Measurements from ENCODE around the gene TRIM17.

The TRIM17 gene

DNA sequence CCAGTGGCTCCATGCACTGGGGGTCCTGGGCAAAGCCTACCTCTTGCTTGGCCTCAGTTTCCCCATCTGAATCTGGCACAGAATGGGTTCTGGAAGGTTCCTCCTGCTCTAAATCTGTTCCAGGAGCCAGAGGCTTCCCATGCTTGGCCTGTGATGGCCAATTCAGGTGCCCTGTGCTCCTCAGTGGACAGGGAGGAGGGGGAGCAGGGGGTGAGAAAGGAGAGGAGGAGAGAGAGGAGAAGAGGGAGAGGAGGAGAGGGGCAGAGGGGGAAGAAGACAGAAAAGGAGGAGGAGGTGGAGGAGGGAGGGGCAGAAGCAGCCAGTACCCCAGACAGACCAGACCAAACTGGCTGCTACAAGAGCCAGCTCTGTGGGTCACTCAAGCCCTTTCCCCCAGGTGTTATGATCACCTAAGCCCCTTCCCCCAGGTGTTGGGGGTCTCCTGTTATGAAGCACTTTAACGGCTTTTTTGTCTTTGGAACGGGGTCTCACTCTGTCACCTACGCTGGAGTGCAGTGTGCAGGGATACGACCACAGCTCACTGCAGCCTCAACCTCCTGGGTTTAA is 53.7 kb downstream of the TRIM17 start:
- TF ChIP-seq, protein P1, sequence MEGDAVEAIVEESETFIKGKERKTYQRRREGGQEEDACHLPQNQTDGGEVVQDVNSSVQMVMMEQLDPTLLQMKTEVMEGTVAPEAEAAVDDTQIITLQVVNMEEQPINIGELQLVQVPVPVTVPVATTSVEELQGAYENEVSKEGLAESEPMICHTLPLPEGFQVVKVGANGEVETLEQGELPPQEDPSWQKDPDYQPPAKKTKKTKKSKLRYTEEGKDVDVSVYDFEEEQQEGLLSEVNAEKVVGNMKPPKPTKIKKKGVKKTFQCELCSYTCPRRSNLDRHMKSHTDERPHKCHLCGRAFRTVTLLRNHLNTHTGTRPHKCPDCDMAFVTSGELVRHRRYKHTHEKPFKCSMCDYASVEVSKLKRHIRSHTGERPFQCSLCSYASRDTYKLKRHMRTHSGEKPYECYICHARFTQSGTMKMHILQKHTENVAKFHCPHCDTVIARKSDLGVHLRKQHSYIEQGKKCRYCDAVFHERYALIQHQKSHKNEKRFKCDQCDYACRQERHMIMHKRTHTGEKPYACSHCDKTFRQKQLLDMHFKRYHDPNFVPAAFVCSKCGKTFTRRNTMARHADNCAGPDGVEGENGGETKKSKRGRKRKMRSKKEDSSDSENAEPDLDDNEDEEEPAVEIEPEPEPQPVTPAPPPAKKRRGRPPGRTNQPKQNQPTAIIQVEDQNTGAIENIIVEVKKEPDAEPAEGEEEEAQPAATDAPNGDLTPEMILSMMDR (IDR thresholded peaks at IDR 0.05; ENCODE audit: borderline replicate concordance, extremely low read depth, low read length, poor library complexity, severe bottlenecking): no peak
- no peak for TF ChIP-seq EZH2 (IDR thresholded peaks at IDR 0.05; ENCODE audit: borderline replicate concordance, low read depth, low read length, severe bottlenecking)
- no peaks in the 10 kb centered on the region for H3K27me3 ChIP-seq (ENCODE audit: insufficient read depth, low read length, poor library complexity)

GRCh38 chr1:228362141-228362883 is 54.3 kb downstream of the TRIM17 start:
- Histone ChIP-seq H3K4me2 (ENCODE audit: insufficient read depth, low read length) (no peak overlapping the region), H2AFZ (ENCODE audit: low read depth, low read length) (no peak overlapping the region), H3K9me3 (ENCODE audit: insufficient read depth, low read length, severe bottlenecking) (no peaks in the 10 kb centered on the region), H3K27me3 (ENCODE audit: insufficient read depth, low read length, poor library complexity) (no peaks in the 10 kb centered on the region), H3K4me3 (ENCODE audit: low read depth in 1 of 2, low read length in 2 of 2) (no peak overlapping the region), H3K36me3 (ENCODE audit: insufficient read depth, low read length) (no peaks in the 10 kb centered on the region), H3K9ac (ENCODE audit: low read depth, low read length) (no peak overlapping the region), H3K27ac (ENCODE audit: low read length) (no peak overlapping the region), H3K79me2 (ENCODE audit: insufficient read depth, low read length) (no peaks in the 10 kb centered on the region), H3K4me1 (ENCODE audit: insufficient read depth, low read length) (no peaks in the 10 kb centered on the region), H4K20me1 (ENCODE audit: insufficient read depth, low read length) (no peaks in the 10 kb centered on the region; the same call in 1 of the 2 replicates)
- TF ChIP-seq, protein P1 (IDR thresholded peaks at IDR 0.05; ENCODE audit: borderline replicate concordance, extremely low read depth, low read length, poor library complexity, severe bottlenecking): no peak
- no peak for TF ChIP-seq EZH2 (IDR thresholded peaks at IDR 0.05; ENCODE audit: borderline replicate concordance, low read depth, low read length, severe bottlenecking)
- ATAC-seq (ENCODE audit: insufficient read depth, low read depth) (0 out of 3 replicates have a peak, but pooled peaks have one; percentile 20), DNase-seq (no peak)

More for the DNA sequence above, 53.7 kb downstream of the TRIM17 start:
- no peak for DNase-seq
- no peaks in the 10 kb centered on the region for H3K79me2 ChIP-seq (ENCODE audit: insufficient read depth, low read length)
- no peak for ATAC-seq (ENCODE audit: insufficient read depth, low read depth)
- no peaks in the 10 kb centered on the region for H3K36me3 ChIP-seq (ENCODE audit: insufficient read depth, low read length)
- no peaks in the 10 kb centered on the region for H4K20me1 ChIP-seq (ENCODE audit: insufficient read depth, low read length)
- no peaks in the 10 kb centered on the region for H3K9me3 ChIP-seq (ENCODE audit: insufficient read depth, low read length, severe bottlenecking)
- no peak overlapping the region for H2AFZ ChIP-seq (ENCODE audit: low read depth, low read length)
- H3K4me1 ChIP-seq (ENCODE audit: insufficient read depth, low read length): no peaks in the 10 kb centered on the region
- H3K4me2 ChIP-seq (ENCODE audit: insufficient read depth, low read length): no peak overlapping the region
- no peak overlapping the region for H3K27ac ChIP-seq (ENCODE audit: low read length)
- H3K4me3 ChIP-seq (ENCODE audit: low read depth in 1 of 2, low read length in 2 of 2): no peak overlapping the region
- H3K9ac ChIP-seq (ENCODE audit: low read depth, low read length): no peak overlapping the region

DNA sequence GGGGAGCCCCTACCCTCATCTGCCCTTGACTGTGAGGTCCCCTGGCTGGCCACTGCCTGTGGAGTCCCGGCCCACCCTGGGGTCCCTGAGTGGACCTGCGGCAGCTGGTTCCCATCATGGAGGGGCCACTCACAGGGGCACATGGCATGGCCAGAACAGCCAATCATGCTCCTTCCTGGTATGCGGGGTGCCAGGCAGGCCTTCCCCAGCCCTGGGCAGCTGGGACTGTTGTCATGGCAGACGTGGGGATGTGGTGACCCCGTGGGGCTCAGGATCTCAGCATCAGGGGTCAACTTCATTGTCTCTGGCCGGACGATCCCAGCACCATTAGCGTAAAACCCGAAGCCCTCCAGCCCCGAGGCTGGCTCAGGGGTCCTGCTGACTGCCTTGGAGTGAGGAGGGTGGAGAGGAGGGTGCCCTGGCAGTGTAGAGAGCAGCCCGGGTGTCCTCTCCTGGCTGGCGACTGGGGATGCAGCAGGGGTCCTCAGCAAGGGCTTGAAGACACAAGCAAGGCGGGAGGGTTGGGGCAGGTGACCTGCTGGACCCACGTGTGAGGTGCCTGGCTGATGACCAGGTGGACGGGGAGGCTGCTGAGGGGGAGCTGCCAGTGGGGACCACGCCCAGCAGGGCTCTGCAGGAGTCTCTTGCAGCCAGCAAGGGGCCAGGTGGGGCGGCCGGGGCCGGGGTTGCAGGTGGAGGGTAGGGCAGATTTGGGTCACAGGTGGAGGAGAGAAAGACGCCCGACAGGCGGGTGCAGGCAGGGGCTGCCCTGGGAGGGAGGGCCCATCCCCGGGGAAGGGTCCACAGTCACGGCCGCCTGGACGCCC is 55.1 kb downstream of the TRIM17 start:
- no peak for ATAC-seq (ENCODE audit: insufficient read depth, low read depth)
- H3K27ac ChIP-seq (ENCODE audit: low read length): no peak overlapping the region
- H2AFZ ChIP-seq (ENCODE audit: low read depth, low read length): no peak overlapping the region

More for the DNA sequence above, 55.1 kb downstream of the TRIM17 start:
- no peak overlapping the region for H3K4me2 ChIP-seq (ENCODE audit: insufficient read depth, low read length)
- TF ChIP-seq, protein P1 (IDR thresholded peaks at IDR 0.05; ENCODE audit: borderline replicate concordance, extremely low read depth, low read length, poor library complexity, severe bottlenecking): no peak
- TF ChIP-seq EZH2 (IDR thresholded peaks at IDR 0.05; ENCODE audit: borderline replicate concordance, low read depth, low read length, severe bottlenecking): no peak
- H3K36me3 ChIP-seq (ENCODE audit: insufficient read depth, low read length): no peaks in the 10 kb centered on the region
- no peaks in the 10 kb centered on the region for H3K27me3 ChIP-seq (ENCODE audit: insufficient read depth, low read length, poor library complexity)
- H3K4me3 ChIP-seq (ENCODE audit: low read depth in 1 of 2, low read length in 2 of 2): no peak overlapping the region
- H3K4me1 ChIP-seq (ENCODE audit: insufficient read depth, low read length): no peaks in the 10 kb centered on the region
- DNase-seq: no peak
- H3K9me3 ChIP-seq (ENCODE audit: insufficient read depth, low read length, severe bottlenecking): no peaks in the 10 kb centered on the region
- no peaks in the 10 kb centered on the region for H3K79me2 ChIP-seq (ENCODE audit: insufficient read depth, low read length)
- H3K9ac ChIP-seq (ENCODE audit: low read depth, low read length): no peak overlapping the region
- no peaks in the 10 kb centered on the region; the same call in 1 of the 2 replicates for H4K20me1 ChIP-seq (ENCODE audit: insufficient read depth, low read length)
